ENCODE data around the gene SLC34A1.
"Not testable (repeated sequence)": the region's sequence is repeated elsewhere in the genome, so short reads cannot be mapped to it uniquely, and the experiment has no call there.

SLC34A1 gene

GRCh38 chr5:177354711-177355110, 29.5 kb upstream of the SLC34A1 start:
- DNase-seq (ENCODE audit: extremely low spot score, insufficient read length, low read depth) (no peak), FAIRE-seq (no peak)

- no peak for FAIRE-seq
- DNase-seq (ENCODE audit: extremely low spot score, insufficient read length, low read depth) = no peak
Measured at GRCh38 chr5:177355162-177355867, 28.9 kb upstream of the SLC34A1 start.

- no peak for FAIRE-seq
- DNase-seq (ENCODE audit: extremely low spot score, insufficient read length, low read depth) = no peak
Measured at GRCh38 chr5:177355868-177356168, 28.4 kb upstream of the SLC34A1 start.

GRCh38 chr5:177356746-177357145, 27.5 kb upstream of the SLC34A1 start:
- DNase-seq (ENCODE audit: extremely low spot score, insufficient read length, low read depth) (no peak), FAIRE-seq (no peak)

- DNase-seq (ENCODE audit: extremely low spot score, insufficient read length, low read depth) (no peak), FAIRE-seq (no peak)
Measured at GRCh38 chr5:177357146-177357458, 27.1 kb upstream of the SLC34A1 start.

GRCh38 chr5:177357459-177358351, 26.5 kb upstream of the SLC34A1 start, which contains the start of gene RGS14:
Gene RGS14, plus strand, starts transcription at chr5:177357924. Its CDS starts 101 bp downstream, at chr5:177358025.
- DNase-seq (ENCODE audit: extremely low spot score, insufficient read length, low read depth) = peak; percentile 76

DNA sequence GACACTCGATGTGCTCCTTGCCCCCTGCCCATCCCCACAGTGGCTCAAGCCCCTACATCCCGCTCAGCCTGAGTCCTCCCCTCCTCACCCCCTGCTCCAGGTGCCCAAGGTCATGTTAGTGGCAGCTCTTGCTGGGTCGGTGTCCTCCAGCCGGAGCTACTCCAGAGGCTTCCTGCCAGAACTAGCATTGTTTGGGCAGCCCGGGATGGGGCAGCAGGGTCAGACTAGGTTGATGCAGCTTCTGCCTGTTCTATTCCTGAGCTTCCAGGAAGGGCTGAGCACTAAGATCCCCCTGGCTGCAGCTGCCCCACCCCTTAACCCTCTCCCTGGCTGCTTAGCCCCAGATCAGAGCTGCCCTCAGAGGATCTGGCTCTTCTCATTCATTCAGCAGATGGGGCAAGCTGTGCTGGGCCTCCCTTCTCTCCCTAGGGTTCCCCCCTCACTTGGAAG, 25.8 kb upstream of the SLC34A1 start:
- FAIRE-seq (no peak), DNase-seq (ENCODE audit: extremely low spot score, insufficient read length, low read depth) (no peak)

More at GRCh38 chr5:177357459-177358351, 26.5 kb upstream of the SLC34A1 start, which contains the start of gene RGS14:
- FAIRE-seq = peak; percentile 99

- no peak for FAIRE-seq
- no peak for DNase-seq (ENCODE audit: extremely low spot score, insufficient read length, low read depth)
Measured at GRCh38 chr5:177359451-177359851, 24.8 kb upstream of the SLC34A1 start.

DNA sequence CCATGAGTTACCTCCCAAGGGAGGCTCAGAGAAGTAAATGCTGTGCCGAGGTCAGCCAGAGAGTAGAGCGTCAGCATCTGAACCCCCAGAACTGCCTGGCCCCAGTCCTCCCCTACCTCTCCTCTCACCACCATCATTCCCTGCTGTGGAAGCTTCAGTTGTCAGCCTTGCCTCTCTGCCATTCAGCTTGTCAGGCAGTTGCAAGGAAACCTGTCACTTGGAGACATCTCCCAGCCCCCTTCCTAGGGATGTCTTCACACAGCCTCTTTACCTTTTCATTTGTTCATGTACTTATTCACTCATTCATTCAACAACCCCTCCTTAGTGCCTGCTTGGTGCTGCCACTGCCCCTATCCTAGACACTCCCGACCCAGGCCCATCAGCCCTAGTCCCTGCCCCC, 24.4 kb upstream of the SLC34A1 start:
- DNase-seq (ENCODE audit: extremely low spot score, insufficient read length, low read depth) (no peak), FAIRE-seq (no peak)

DNA sequence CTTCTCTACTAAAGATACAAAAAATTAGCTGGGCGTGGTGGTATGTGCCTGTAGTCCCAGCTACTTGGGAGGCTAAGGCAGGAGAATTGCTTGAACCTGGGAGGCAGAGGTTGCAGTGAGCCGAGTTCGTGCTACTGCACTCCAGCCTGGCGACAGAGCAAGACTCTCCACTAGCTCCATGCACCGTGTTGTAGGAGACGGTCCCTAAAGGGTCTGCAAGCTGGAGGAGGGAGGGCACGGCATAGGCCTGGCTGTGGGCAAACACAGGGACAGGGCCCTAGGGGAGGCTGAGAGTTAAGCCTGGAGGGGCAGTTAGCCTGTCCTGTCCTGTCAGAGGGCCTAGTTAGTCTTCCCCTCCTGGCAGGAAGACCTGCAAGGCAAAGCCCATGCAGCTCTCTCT, 23.5 kb upstream of the SLC34A1 start:
- not testable (repeated sequence) for FAIRE-seq; DNase-seq (ENCODE audit: extremely low spot score, insufficient read length, low read depth)

- FAIRE-seq = peak; percentile 76
- no peak for DNase-seq (ENCODE audit: extremely low spot score, insufficient read length, low read depth)
Measured at GRCh38 chr5:177361418-177362291, 22.6 kb upstream of the SLC34A1 start.

- FAIRE-seq (peak; percentile 35), DNase-seq (ENCODE audit: extremely low spot score, insufficient read length, low read depth) (no peak)
Measured at GRCh38 chr5:177362292-177362609, 22.0 kb upstream of the SLC34A1 start.

- peak; percentile 86 for FAIRE-seq
- peak; percentile 57 for DNase-seq (ENCODE audit: extremely low spot score, insufficient read length, low read depth)
Measured at GRCh38 chr5:177362610-177363507, 21.4 kb upstream of the SLC34A1 start.

- FAIRE-seq (no peak), DNase-seq (ENCODE audit: extremely low spot score, insufficient read length, low read depth) (no peak)
Measured at GRCh38 chr5:177363565-177363964, 20.7 kb upstream of the SLC34A1 start.

DNA sequence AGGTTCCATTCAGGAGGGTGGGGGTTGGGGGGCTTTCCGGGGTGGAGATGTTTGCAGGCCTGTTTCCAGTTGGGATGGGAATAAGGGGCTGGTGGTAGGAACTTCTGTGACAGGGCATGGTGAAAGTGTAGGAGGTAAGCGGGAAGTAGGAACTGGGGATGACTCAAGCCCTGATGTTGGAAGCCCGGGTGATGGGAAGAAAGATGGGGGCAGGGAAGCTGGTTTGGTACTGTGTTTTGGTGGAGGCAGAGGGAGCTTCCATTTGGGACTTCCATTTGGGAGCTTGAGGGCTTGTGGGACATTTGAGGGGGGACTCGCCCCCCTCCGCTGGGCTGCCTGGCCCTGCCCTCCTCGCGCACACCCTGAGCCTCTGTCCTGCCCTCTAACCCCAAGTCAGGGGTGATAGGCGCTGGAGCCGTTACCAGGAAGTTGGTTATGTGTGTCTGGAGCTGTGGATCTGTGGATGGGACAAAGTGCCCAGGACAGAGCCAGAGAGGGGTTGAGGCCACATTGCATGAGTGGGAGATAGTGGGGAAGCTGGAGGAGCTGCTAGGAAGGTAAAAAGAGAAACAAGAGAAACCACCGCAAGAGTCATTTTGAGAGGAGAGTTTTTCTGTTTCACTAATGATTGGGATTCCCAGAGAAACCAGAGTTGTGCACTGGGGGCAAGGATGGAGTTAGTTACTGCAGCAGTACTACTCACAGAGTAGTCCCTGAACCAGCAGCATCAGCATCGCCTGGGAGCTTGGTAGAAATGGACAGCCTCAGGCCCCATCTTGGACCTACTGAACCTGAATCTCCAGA, 19.9 kb upstream of the SLC34A1 start:
- no peak for DNase-seq (ENCODE audit: extremely low spot score, insufficient read length, low read depth)
- FAIRE-seq = peak; percentile 91

GRCh38 chr5:177365845-177366527, 18.2 kb upstream of the SLC34A1 start:
- FAIRE-seq = no peak
- no peak for DNase-seq (ENCODE audit: extremely low spot score, insufficient read length, low read depth)

DNA sequence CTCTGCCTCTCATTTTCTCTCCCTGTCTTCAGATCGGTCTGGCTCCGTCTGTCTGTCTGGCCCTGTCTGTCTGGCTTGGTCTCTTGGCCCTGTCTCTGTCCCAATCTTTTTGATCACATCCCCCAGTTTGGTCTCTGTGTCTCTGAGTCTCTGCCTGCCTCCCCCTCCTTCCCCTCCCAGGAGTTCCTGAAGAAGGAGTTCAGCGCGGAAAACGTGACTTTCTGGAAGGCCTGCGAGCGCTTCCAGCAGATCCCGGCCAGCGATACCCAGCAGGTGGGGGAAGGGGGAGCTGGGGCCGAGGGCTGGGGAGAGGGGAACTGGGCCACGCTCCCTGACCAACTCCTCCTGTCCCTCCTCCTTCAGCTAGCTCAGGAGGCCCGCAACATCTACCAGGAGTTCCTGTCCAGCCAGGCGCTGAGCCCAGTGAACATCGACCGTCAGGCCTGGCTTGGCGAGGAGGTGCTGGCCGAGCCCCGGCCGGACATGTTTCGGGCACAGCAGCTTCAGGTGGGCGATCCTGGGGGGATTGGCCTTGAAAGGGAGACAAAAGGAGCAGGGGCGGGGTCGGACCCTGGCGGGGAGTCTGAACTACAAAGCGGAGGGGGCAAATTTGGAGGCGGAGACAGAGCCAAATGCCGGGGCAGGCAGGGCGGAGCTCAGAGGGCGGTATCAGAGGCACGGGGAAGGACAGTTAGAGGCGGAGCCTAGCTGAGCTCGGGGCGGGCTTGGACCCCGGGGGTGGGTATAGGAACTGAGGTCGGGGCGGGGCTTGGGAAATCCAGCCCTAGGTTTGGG, 17.5 kb upstream of the SLC34A1 start:
- FAIRE-seq = no peak
- no peak for DNase-seq (ENCODE audit: extremely low spot score, insufficient read length, low read depth)

Data from GM18507 (cell line).